ENCODE data around the gene SCGB3A1. TPM values are rescaled to one million over a fixed set of nuclear protein-coding genes. Genes with fewer than 3 reads are reported as not detected.

SCGB3A1 gene
- total and polyA plus RNA-seq, 9 donors = 0.56 to 1.8 (median 1.1) TPM

- Histone ChIP-seq H3K4me3 (ENCODE audit: low read length) (no peak overlapping the region), H3K36me3 (ENCODE audit: control insufficient read depth, insufficient read depth, low read length) (no peaks in the 10 kb centered on the region), H3K27me3 (ENCODE audit: control insufficient read depth, insufficient read depth, low read length) (no peaks in the 10 kb centered on the region), H3K27ac (ENCODE audit: low read length) (no peak overlapping the region), H3K9me3 (replicated peaks; ENCODE audit: control insufficient read depth, low read depth, low read length) (no peaks in the 10 kb centered on the region), H3K4me1 (ENCODE audit: control insufficient read depth, insufficient read depth, low read length) (peaks cover 5% of the 10 kb centered on the region)
- peak; percentile 29 for DNase-seq
- 55% methylated on average over 9 of the region's 11 CpGs for WGBS (ENCODE audit: insufficient coverage)
Measured at GRCh38 chr5:180605554-180606214, 14.4 kb upstream of the SCGB3A1 start.

GRCh38 chr5:180604271-180604670, 13.0 kb upstream of the SCGB3A1 start:
- Histone ChIP-seq H3K27ac (ENCODE audit: low read length) (no peak overlapping the region), H3K4me1 (ENCODE audit: control insufficient read depth, insufficient read depth, low read length) (peaks cover 5% of the 10 kb centered on the region), H3K27me3 (ENCODE audit: control insufficient read depth, insufficient read depth, low read length) (no peaks in the 10 kb centered on the region), H3K36me3 (ENCODE audit: control insufficient read depth, insufficient read depth, low read length) (no peaks in the 10 kb centered on the region), H3K9me3 (replicated peaks; ENCODE audit: control insufficient read depth, low read depth, low read length) (no peaks in the 10 kb centered on the region), H3K4me3 (ENCODE audit: low read length) (no peak overlapping the region)
- WGBS (ENCODE audit: insufficient coverage) = 81% methylated on average over 8 of the region's 13 CpGs
- no peak for DNase-seq

GRCh38 chr5:180603076-180603594, 11.8 kb upstream of the SCGB3A1 start:
- H3K4me1 ChIP-seq (ENCODE audit: control insufficient read depth, insufficient read depth, low read length) = peaks cover 5% of the 10 kb centered on the region
- no peak overlapping the region for H3K4me3 ChIP-seq (ENCODE audit: low read length)
- 81% methylated on average over 16 of the region's 19 CpGs for WGBS (ENCODE audit: insufficient coverage)
- H3K9me3 ChIP-seq (replicated peaks; ENCODE audit: control insufficient read depth, low read depth, low read length) = no peaks in the 10 kb centered on the region
- no peak for DNase-seq
- no peaks in the 10 kb centered on the region for H3K36me3 ChIP-seq (ENCODE audit: control insufficient read depth, insufficient read depth, low read length)
- no peak overlapping the region for H3K27ac ChIP-seq (ENCODE audit: low read length)
- H3K27me3 ChIP-seq (ENCODE audit: control insufficient read depth, insufficient read depth, low read length) = no peaks in the 10 kb centered on the region

- 54% methylated on average over 12 of the region's 15 CpGs for WGBS (ENCODE audit: insufficient coverage)
- Histone ChIP-seq H3K27ac (ENCODE audit: low read length) (no peak overlapping the region), H3K4me3 (ENCODE audit: low read length) (no peak overlapping the region), H3K36me3 (ENCODE audit: control insufficient read depth, insufficient read depth, low read length) (no peaks in the 10 kb centered on the region), H3K9me3 (replicated peaks; ENCODE audit: control insufficient read depth, low read depth, low read length) (no peaks in the 10 kb centered on the region), H3K4me1 (ENCODE audit: control insufficient read depth, insufficient read depth, low read length) (peaks cover 5% of the 10 kb centered on the region), H3K27me3 (ENCODE audit: control insufficient read depth, insufficient read depth, low read length) (no peaks in the 10 kb centered on the region)
- DNase-seq = no peak
Measured at GRCh38 chr5:180602481-180603075, 11.3 kb upstream of the SCGB3A1 start.

- H3K4me1 ChIP-seq (ENCODE audit: control insufficient read depth, insufficient read depth, low read length) = peaks cover 5% of the 10 kb centered on the region
- 77% methylated on average over 23 of the region's 36 CpGs for WGBS (ENCODE audit: insufficient coverage)
Measured at GRCh38 chr5:180601591-180602480, 10.5 kb upstream of the SCGB3A1 start.

GRCh38 chr5:180600554-180601041, 9.3 kb upstream of the SCGB3A1 start:
- Histone ChIP-seq H3K4me1 (ENCODE audit: control insufficient read depth, insufficient read depth, low read length) (peaks cover 5% of the 10 kb centered on the region), H3K4me3 (ENCODE audit: low read length) (no peak overlapping the region), H3K9me3 (replicated peaks; ENCODE audit: control insufficient read depth, low read depth, low read length) (no peaks in the 10 kb centered on the region), H3K36me3 (ENCODE audit: control insufficient read depth, insufficient read depth, low read length) (no peaks in the 10 kb centered on the region), H3K27me3 (ENCODE audit: control insufficient read depth, insufficient read depth, low read length) (no peaks in the 10 kb centered on the region), H3K27ac (ENCODE audit: low read length) (no peak overlapping the region)
- WGBS (ENCODE audit: insufficient coverage) = 100% methylated on average over 1 of the region's 12 CpGs
- no peak for DNase-seq

More at GRCh38 chr5:180601591-180602480, 10.5 kb upstream of the SCGB3A1 start:
- H3K27ac ChIP-seq (ENCODE audit: low read length) = no peak overlapping the region
- H3K36me3 ChIP-seq (ENCODE audit: control insufficient read depth, insufficient read depth, low read length) = no peaks in the 10 kb centered on the region
- no peaks in the 10 kb centered on the region for H3K27me3 ChIP-seq (ENCODE audit: control insufficient read depth, insufficient read depth, low read length)
- DNase-seq = no peak
- no peaks in the 10 kb centered on the region for H3K9me3 ChIP-seq (replicated peaks; ENCODE audit: control insufficient read depth, low read depth, low read length)
- H3K4me3 ChIP-seq (ENCODE audit: low read length) = no peak overlapping the region

GRCh38 chr5:180599981-180600553, 8.8 kb upstream of the SCGB3A1 start:
- 58% methylated on average over 10 of the region's 16 CpGs for WGBS (ENCODE audit: insufficient coverage)
- peaks cover 5% of the 10 kb centered on the region for H3K4me1 ChIP-seq (ENCODE audit: control insufficient read depth, insufficient read depth, low read length)
- H3K4me3 ChIP-seq (ENCODE audit: low read length) = no peak overlapping the region
- no peaks in the 10 kb centered on the region for H3K9me3 ChIP-seq (replicated peaks; ENCODE audit: control insufficient read depth, low read depth, low read length)
- no peak for DNase-seq
- no peaks in the 10 kb centered on the region for H3K36me3 ChIP-seq (ENCODE audit: control insufficient read depth, insufficient read depth, low read length)
- H3K27ac ChIP-seq (ENCODE audit: low read length) = no peak overlapping the region
- H3K27me3 ChIP-seq (ENCODE audit: control insufficient read depth, insufficient read depth, low read length) = no peaks in the 10 kb centered on the region

- Histone ChIP-seq H3K4me3 (ENCODE audit: low read length) (no peak overlapping the region), H3K4me1 (ENCODE audit: control insufficient read depth, insufficient read depth, low read length) (peaks cover 5% of the 10 kb centered on the region), H3K27me3 (ENCODE audit: control insufficient read depth, insufficient read depth, low read length) (no peaks in the 10 kb centered on the region), H3K27ac (ENCODE audit: low read length) (no peak overlapping the region), H3K36me3 (ENCODE audit: control insufficient read depth, insufficient read depth, low read length) (no peaks in the 10 kb centered on the region), H3K9me3 (replicated peaks; ENCODE audit: control insufficient read depth, low read depth, low read length) (no peaks in the 10 kb centered on the region)
- 98% methylated on average over 5 of the region's 6 CpGs for WGBS (ENCODE audit: insufficient coverage)
- DNase-seq = no peak
Measured at GRCh38 chr5:180599590-180599914, 8.3 kb upstream of the SCGB3A1 start.

GRCh38 chr5:180598797-180599589, 7.7 kb upstream of the SCGB3A1 start:
- WGBS (ENCODE audit: insufficient coverage) = 79% methylated on average over 8 of the region's 16 CpGs
- no peak for DNase-seq

More at GRCh38 chr5:180598797-180599589, 7.7 kb upstream of the SCGB3A1 start:
- Histone ChIP-seq H3K4me3 (ENCODE audit: low read length) (no peak overlapping the region), H3K27me3 (ENCODE audit: control insufficient read depth, insufficient read depth, low read length) (no peaks in the 10 kb centered on the region), H3K36me3 (ENCODE audit: control insufficient read depth, insufficient read depth, low read length) (no peaks in the 10 kb centered on the region), H3K4me1 (ENCODE audit: control insufficient read depth, insufficient read depth, low read length) (peaks cover 5% of the 10 kb centered on the region), H3K9me3 (replicated peaks; ENCODE audit: control insufficient read depth, low read depth, low read length) (no peaks in the 10 kb centered on the region), H3K27ac (ENCODE audit: low read length) (no peak overlapping the region)
